Neural progenitor cell (in vitro differentiated cells): ENCODE measurements around the gene NEMP1.

ENCODE experiments used
- CTCF ChIP-seq: fragments of 200-600 bp; sonication (generic); IDR thresholded peaks from 2 replicates; pipeline ENCODE4 v1.5.1; 2017; ENCODE audit warnings: antibody characterized with exemption, mild to moderate bottlenecking
- EZH2phosphoT487 ChIP-seq: fragments of 200-600 bp; sonication (generic); IDR thresholded peaks from 2 replicates; pipeline ENCODE4 v1.6.1; 2017; ENCODE audit warnings: antibody characterized with exemption

DNA sequence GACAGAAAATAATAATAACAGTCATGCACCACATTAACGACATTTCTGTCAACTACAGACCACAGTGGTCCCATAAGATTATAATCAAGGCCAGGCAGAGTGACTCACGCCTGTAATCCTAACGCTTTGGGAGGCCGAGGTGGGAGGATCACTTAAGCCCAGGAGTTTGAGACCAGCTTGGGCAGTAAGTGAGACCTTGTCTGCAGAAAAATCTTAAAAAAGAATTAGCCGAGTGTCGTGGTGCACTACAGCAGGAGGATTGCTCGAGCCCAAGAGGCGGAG lies 18.9 kb upstream of the NEMP1 start:
- TF ChIP-seq CTCF (no peak), EZH2phosphoT487 (no peak)
